ENCODE data around the gene GALNT16. TPM values are rescaled to one million over a fixed set of nuclear protein-coding genes. Genes with fewer than 3 reads are reported as not detected.

GALNT16 gene
- total and polyA plus RNA-seq, 2 of the 8 experiments (the other 6 are each of a cell fraction or from before 2014, with no cell fraction given): 5.4 to 6.3 TPM

GRCh38 chr14:69351911-69352310 is 92.0 kb downstream of the GALNT16 start:
- no peak overlapping the region for H2AK5ac ChIP-seq (ENCODE audit: low read depth, low read length)
- CTCF ChIA-PET (ENCODE audit: partially characterized antibody): interaction anchor here (0.6 to 9.8 kb wide), 11 partner anchors 9 to 110 kb away, joined by 3 to 78 read pairs (median 3); no protein-coding TSS in a partner anchor

More at GRCh38 chr14:69351911-69352310, 92.0 kb downstream of the GALNT16 start:
- H3K18ac ChIP-seq (ENCODE audit: extremely low read depth, low read length): no peak overlapping the region
- FAIRE-seq: no peak
- H3K36me3 ChIP-seq (ENCODE audit: control insufficient read depth in 2 of 4, insufficient read depth in 4 of 4, low read length in 3 of 4): no peaks in the 10 kb centered on the region
- no peak overlapping the region for H3K4ac ChIP-seq (replicated peaks; ENCODE audit: insufficient read length, low read depth, low read length)
- H2BK15ac ChIP-seq (ENCODE audit: low read length): no peak overlapping the region
- H3K27me3 ChIP-seq (replicated peaks in 1 of 4; ENCODE audit: control insufficient read depth in 3 of 4, extremely low read depth in 1 of 4, insufficient read depth in 3 of 4, low read length in 3 of 4): no peaks in the 10 kb centered on the region
- DNase-seq (ENCODE audit: low read depth in 1 of 2, low spot score in 2 of 2): no peak
- peaks cover 0 to 6% (median 2%) of the 10 kb centered on the region in 4 experiments; a peak in 5 of 7 replicates for H3K4me1 ChIP-seq (replicated peaks in 1 of 4; ENCODE audit: control insufficient read depth in 3 of 4, insufficient read depth in 4 of 4, low read length in 3 of 4)
- no peak overlapping the region for H3K4me2 ChIP-seq (ENCODE audit: insufficient read depth in 1 of 2, low read depth in 2 of 2, low read length in 2 of 2)
- no peak overlapping the region for H2BK120ac ChIP-seq (replicated peaks; ENCODE audit: low read depth, low read length)
- no peak overlapping the region for H3K56ac ChIP-seq (replicated peaks; ENCODE audit: insufficient read length, low read depth, low read length)
- no peak overlapping the region for H3K4me3 ChIP-seq (ENCODE audit: extremely low read depth in 1 of 4, insufficient read depth in 2 of 4, low read depth in 3 of 4, low read length in 4 of 4)
- H2BK5ac ChIP-seq (ENCODE audit: low read depth, low read length): no peak overlapping the region
- POLR2A ChIA-PET (ENCODE audit: partially characterized antibody): no interaction called here
- TF ChIP-seq TAF7 (optimal IDR thresholded peaks at IDR 0.05; ENCODE audit: borderline replicate concordance, low read depth, low read length): no peak
- no peak for TF ChIP-seq RFX5 (IDR thresholded peaks at IDR 0.05; ENCODE audit: borderline replicate concordance, low read depth, low read length)
- no peak for TF ChIP-seq NANOG (IDR thresholded peaks at IDR 0.05; ENCODE audit: insufficient read depth, low read depth, low read length, poor library complexity, severe bottlenecking)
- no peak for TF ChIP-seq SAP30 (IDR thresholded peaks at IDR 0.05; ENCODE audit: insufficient read depth, insufficient replicate concordance, low read length)
- no peak for TF ChIP-seq SIX5 (IDR thresholded peaks at IDR 0.05; ENCODE audit: low read depth, low read length)
- no peak for TF ChIP-seq HDAC2 (IDR thresholded peaks at IDR 0.05; ENCODE audit: borderline replicate concordance in 1 of 2, low read depth in 2 of 2, low read length in 2 of 2)
- TF ChIP-seq ZNF274 (IDR thresholded peaks at IDR 0.05; ENCODE audit: borderline replicate concordance, extremely low read depth, low read length): no peak
- no peak for TF ChIP-seq GABPA (IDR thresholded peaks at IDR 0.05; ENCODE audit: borderline replicate concordance, insufficient read depth, low read length)
- no peak for TF ChIP-seq SIN3A (conservative IDR thresholded peaks at IDR 0.05 in 1 of 2, IDR thresholded peaks at IDR 0.05 in 1 of 2; ENCODE audit: low read depth in 1 of 2, low read length in 2 of 2)
- no peak for TF ChIP-seq TAF1 (IDR thresholded peaks at IDR 0.05; ENCODE audit: low read depth, low read length)
- TF ChIP-seq EZH2 (IDR thresholded peaks at IDR 0.05; ENCODE audit: low read depth, low read length, severe bottlenecking): no peak
- TF ChIP-seq CEBPB (IDR thresholded peaks at IDR 0.05; ENCODE audit: low read depth, low read length): no peak
- TF ChIP-seq TCF12 (IDR thresholded peaks at IDR 0.05; ENCODE audit: low read depth, low read length): no peak
- H3K79me1 ChIP-seq (ENCODE audit: low read depth, low read length): no peaks in the 10 kb centered on the region; the same call in 1 of the 2 replicates
- H4K5ac ChIP-seq (ENCODE audit: insufficient read length, low read depth, low read length): no peak overlapping the region
- no peak overlapping the region for H2BK12ac ChIP-seq (ENCODE audit: low read depth, low read length)
- no peak overlapping the region for H3K14ac ChIP-seq (ENCODE audit: insufficient read length)
- no peak overlapping the region for H4K8ac ChIP-seq (ENCODE audit: extremely low read depth, insufficient read depth, low read length)
- no peaks in the 10 kb centered on the region for H3K9me3 ChIP-seq (ENCODE audit: insufficient read depth in 2 of 2, low read depth in 1 of 2, low read length in 1 of 2)
- H3K79me2 ChIP-seq (ENCODE audit: control insufficient read depth in 1 of 2, insufficient read depth in 2 of 2, low read length in 2 of 2): no peaks in the 10 kb centered on the region
- H3K23ac ChIP-seq (ENCODE audit: insufficient read length): no peak overlapping the region
- WGBS, 2 experiments (ENCODE audit: extremely low coverage in 1 of 2, insufficient coverage in 1 of 2, insufficient read length in 1 of 2, insufficient replicate concordance in 2 of 2, low coverage in 1 of 2, low lambda C conversion rate in 2 of 2, missing lambda C conversion rate in 1 of 2): 78% methylated on average over 5 of the region's 5 CpGs; no CpG with 5 or more reads in 1 of the 2 experiments
- H2AFZ ChIP-seq (ENCODE audit: low read length): no peak overlapping the region
- H3K9ac ChIP-seq (replicated peaks in 1 of 4; ENCODE audit: extremely low read depth in 1 of 4, low read depth in 3 of 4, low read length in 3 of 4): no peak overlapping the region
- H3K27ac ChIP-seq (ENCODE audit: low read depth, low read length): no peak overlapping the region
- no peak overlapping the region for H2BK20ac ChIP-seq (ENCODE audit: low read length)
- peaks cover 0 to 1% of the 10 kb centered on the region in 2 experiments for H4K20me1 ChIP-seq (replicated peaks in 1 of 2; ENCODE audit: control insufficient read depth in 1 of 2, insufficient read depth in 2 of 2, low read length in 2 of 2)
- H3K23me2 ChIP-seq (ENCODE audit: low read depth, low read length): no peaks in the 10 kb centered on the region
- no peak overlapping the region for H4K91ac ChIP-seq (replicated peaks; ENCODE audit: insufficient read length, low read length)

Measured in H1 (cell line).